Measurements from ENCODE around the gene CPB1. TPM values are rescaled to one million over a fixed set of nuclear protein-coding genes. Genes with fewer than 3 reads are reported as not detected.

Gene CPB1
- total RNA-seq, 2 donors from 2014 or later, result not detected

GRCh38 chr3:148820361-148821245, 7.0 kb upstream of the CPB1 start:
- no peak for ATAC-seq
- H3K36me3 Mint-ChIP-seq, result no peaks in the 10 kb centered on the region
- no peak for DNase-seq (ENCODE audit: low spot score in 2 of 2)
- no peak overlapping the region for H3K27ac Mint-ChIP-seq
- peaks cover 0 to 4% of the 10 kb centered on the region in 2 donors for H3K9me3 Mint-ChIP-seq

- ATAC-seq, result no peak
- no peaks in the 10 kb centered on the region for H3K36me3 Mint-ChIP-seq
- H3K9me3 Mint-ChIP-seq, result peaks cover 0 to 4% of the 10 kb centered on the region in 2 donors
- DNase-seq (ENCODE audit: low spot score in 2 of 2), result no peak
- H3K27ac Mint-ChIP-seq, result no peak overlapping the region
Measured at GRCh38 chr3:148823026-148823425, 4.6 kb upstream of the CPB1 start.

GRCh38 chr3:148825476-148825875, 2.1 kb upstream of the CPB1 start:
- Mint-ChIP-seq H3K36me3 (no peaks in the 10 kb centered on the region), H3K9me3 (peaks cover 0 to 4% of the 10 kb centered on the region in 2 donors), H3K27ac (no peak overlapping the region)
- ATAC-seq (no peak), DNase-seq (ENCODE audit: low spot score in 2 of 2) (no peak)

- no peaks in the 10 kb centered on the region for H3K9me3 Mint-ChIP-seq
- no peaks in the 10 kb centered on the region for H3K36me3 Mint-ChIP-seq
- ATAC-seq, result no peak
- DNase-seq (ENCODE audit: low spot score in 2 of 2), result no peak
- no peak overlapping the region for H3K27ac Mint-ChIP-seq
Measured at GRCh38 chr3:148828136-148828690, 602 bp downstream of the CPB1 start.

- ATAC-seq (no peak), DNase-seq (ENCODE audit: low spot score in 2 of 2) (no peak)
- Mint-ChIP-seq H3K27ac (no peak overlapping the region), H3K36me3 (no peaks in the 10 kb centered on the region), H3K9me3 (no peaks in the 10 kb centered on the region)
Measured at GRCh38 chr3:148829926-148830325, 2.3 kb downstream of the CPB1 start.

GRCh38 chr3:148833223-148833622, 5.6 kb downstream of the CPB1 start:
- no peak for DNase-seq (ENCODE audit: low spot score in 2 of 2)

GRCh38 chr3:148839805-148840204, 12.2 kb downstream of the CPB1 start:
- no peak for ATAC-seq
- Mint-ChIP-seq H3K36me3 (no peaks in the 10 kb centered on the region), H3K9me3 (no peaks in the 10 kb centered on the region), H3K27ac (no peak overlapping the region)
- DNase-seq (ENCODE audit: low spot score in 2 of 2), result no peak

More at GRCh38 chr3:148833223-148833622, 5.6 kb downstream of the CPB1 start:
- no peaks in the 10 kb centered on the region for H3K36me3 Mint-ChIP-seq
- no peak overlapping the region for H3K27ac Mint-ChIP-seq
- H3K9me3 Mint-ChIP-seq, result no peaks in the 10 kb centered on the region
- no peak for ATAC-seq

GRCh38 chr3:148840451-148840850, 12.8 kb downstream of the CPB1 start:
- Mint-ChIP-seq H3K27ac (no peak overlapping the region), H3K36me3 (no peaks in the 10 kb centered on the region), H3K9me3 (no peaks in the 10 kb centered on the region)
- DNase-seq (ENCODE audit: low spot score in 2 of 2) (no peak), ATAC-seq (no peak)

GRCh38 chr3:148845756-148846395, 18.3 kb downstream of the CPB1 start:
- H3K27ac Mint-ChIP-seq, result no peak overlapping the region
- ATAC-seq (no peak), DNase-seq (ENCODE audit: low spot score in 2 of 2) (no peak)
- no peaks in the 10 kb centered on the region for H3K36me3 Mint-ChIP-seq
- H3K9me3 Mint-ChIP-seq, result no peaks in the 10 kb centered on the region

- Mint-ChIP-seq H3K9me3 (no peaks in the 10 kb centered on the region), H3K27ac (no peak overlapping the region), H3K36me3 (no peaks in the 10 kb centered on the region)
- DNase-seq (ENCODE audit: low spot score in 2 of 2) (no peak), ATAC-seq (no peak)
Measured at GRCh38 chr3:148847351-148847750, 19.7 kb downstream of the CPB1 start.

- Mint-ChIP-seq H3K36me3 (no peaks in the 10 kb centered on the region), H3K27ac (no peak overlapping the region), H3K9me3 (no peaks in the 10 kb centered on the region)
- ATAC-seq, result no peak
- no peak for DNase-seq (ENCODE audit: low spot score in 2 of 2)
Measured at GRCh38 chr3:148848410-148848809, 20.8 kb downstream of the CPB1 start.

- Mint-ChIP-seq H3K36me3 (no peaks in the 10 kb centered on the region), H3K9me3 (no peaks in the 10 kb centered on the region), H3K27ac (no peak overlapping the region)
- DNase-seq (ENCODE audit: low spot score in 2 of 2) (no peak), ATAC-seq (no peak)
Measured at GRCh38 chr3:148852271-148852992, 24.8 kb downstream of the CPB1 start.

- no peaks in the 10 kb centered on the region for H3K9me3 Mint-ChIP-seq
- no peak for DNase-seq (ENCODE audit: low spot score in 2 of 2)
- no peak for ATAC-seq
- H3K36me3 Mint-ChIP-seq, result no peaks in the 10 kb centered on the region
- no peak overlapping the region for H3K27ac Mint-ChIP-seq
Measured at GRCh38 chr3:148853076-148853475, 25.5 kb downstream of the CPB1 start.

- no peak overlapping the region for H3K27ac Mint-ChIP-seq
- ATAC-seq, result no peak
- no peak for DNase-seq (ENCODE audit: low spot score in 2 of 2)
- no peaks in the 10 kb centered on the region for H3K36me3 Mint-ChIP-seq
- no peaks in the 10 kb centered on the region for H3K9me3 Mint-ChIP-seq
Measured at GRCh38 chr3:148854061-148854460, 26.4 kb downstream of the CPB1 start.

- no peaks in the 10 kb centered on the region for H3K9me3 Mint-ChIP-seq
- DNase-seq (ENCODE audit: low spot score in 2 of 2) (no peak), ATAC-seq (no peak)
- H3K36me3 Mint-ChIP-seq, result no peaks in the 10 kb centered on the region
- no peak overlapping the region for H3K27ac Mint-ChIP-seq
Measured at GRCh38 chr3:148856384-148856783, 28.8 kb downstream of the CPB1 start.

- Mint-ChIP-seq H3K27ac (no peak overlapping the region), H3K36me3 (no peaks in the 10 kb centered on the region), H3K9me3 (no peaks in the 10 kb centered on the region)
- no peak for DNase-seq (ENCODE audit: low spot score in 2 of 2)
- ATAC-seq, result no peak
Measured at GRCh38 chr3:148857316-148857715, 29.7 kb downstream of the CPB1 start.

- Mint-ChIP-seq H3K27ac (no peak overlapping the region), H3K9me3 (no peaks in the 10 kb centered on the region), H3K36me3 (no peaks in the 10 kb centered on the region)
- ATAC-seq (peak; percentile 31 to 62), DNase-seq (ENCODE audit: low spot score in 2 of 2) (no peak)
Measured at GRCh38 chr3:148861277-148861869, 33.8 kb downstream of the CPB1 start.

Measured in activated naive CD4-positive, alpha-beta T cell treated with anti-CD3 and anti-CD28 coated beads, Interleukin-2, amount 50 U/mL, for 72 hours (primary cell).